ENCODE results near the gene CAMSAP3.

The CAMSAP3 gene

DNA sequence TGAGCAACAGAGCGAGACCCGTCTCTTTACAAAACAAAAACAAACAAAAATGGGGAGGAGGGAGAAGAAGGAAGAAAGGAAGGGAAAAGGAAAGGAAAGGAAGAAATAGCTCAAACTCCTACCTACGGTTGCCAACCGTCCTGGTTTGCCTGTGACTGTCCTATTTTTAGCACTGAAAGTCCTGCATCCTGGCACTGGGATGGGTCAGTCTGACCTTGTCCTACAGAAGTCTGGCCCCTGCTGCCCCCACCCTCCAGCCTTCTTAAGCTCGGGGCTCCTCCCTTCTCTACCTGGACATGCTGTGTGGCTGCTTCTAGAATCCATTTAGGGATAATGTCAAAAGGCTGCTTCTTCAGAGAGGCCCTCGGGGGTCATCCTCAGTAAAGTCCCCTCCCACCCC, 40.0 kb downstream of the CAMSAP3 start:
- DNase-seq (ENCODE audit: extremely low spot score): no peak
- ChIA-PET CTCF (interaction anchor here (1.0 to 3.9 kb wide), 5 partner anchors 17 to 227 kb away, joined by 3 to 12 read pairs (median 6); partner anchors contain the start of gene TRAPPC5), POLR2A (interaction anchor here (0.6 to 1.0 kb wide), 3 partner anchors 49 to 549 kb away, joined by 3 to 4 read pairs (median 3); no protein-coding TSS in a partner anchor)
- TF ChIP-seq, protein P1, sequence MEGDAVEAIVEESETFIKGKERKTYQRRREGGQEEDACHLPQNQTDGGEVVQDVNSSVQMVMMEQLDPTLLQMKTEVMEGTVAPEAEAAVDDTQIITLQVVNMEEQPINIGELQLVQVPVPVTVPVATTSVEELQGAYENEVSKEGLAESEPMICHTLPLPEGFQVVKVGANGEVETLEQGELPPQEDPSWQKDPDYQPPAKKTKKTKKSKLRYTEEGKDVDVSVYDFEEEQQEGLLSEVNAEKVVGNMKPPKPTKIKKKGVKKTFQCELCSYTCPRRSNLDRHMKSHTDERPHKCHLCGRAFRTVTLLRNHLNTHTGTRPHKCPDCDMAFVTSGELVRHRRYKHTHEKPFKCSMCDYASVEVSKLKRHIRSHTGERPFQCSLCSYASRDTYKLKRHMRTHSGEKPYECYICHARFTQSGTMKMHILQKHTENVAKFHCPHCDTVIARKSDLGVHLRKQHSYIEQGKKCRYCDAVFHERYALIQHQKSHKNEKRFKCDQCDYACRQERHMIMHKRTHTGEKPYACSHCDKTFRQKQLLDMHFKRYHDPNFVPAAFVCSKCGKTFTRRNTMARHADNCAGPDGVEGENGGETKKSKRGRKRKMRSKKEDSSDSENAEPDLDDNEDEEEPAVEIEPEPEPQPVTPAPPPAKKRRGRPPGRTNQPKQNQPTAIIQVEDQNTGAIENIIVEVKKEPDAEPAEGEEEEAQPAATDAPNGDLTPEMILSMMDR (IDR thresholded peaks at IDR 0.05; ENCODE audit: control extremely low read depth, extremely low read depth, low read depth, missing control alignments): no peak

- DNase-seq (ENCODE audit: extremely low spot score): no peak
- CTCF ChIA-PET: interaction anchor here (1.2 to 2.9 kb wide), 2 partner anchors 163 to 226 kb away, joined by 3 to 11 read pairs; no protein-coding TSS in a partner anchor
- POLR2A ChIA-PET: interaction anchor here (0.7 kb wide), 1 partner anchor 254 kb away, joined by 3 read pairs; no protein-coding TSS in a partner anchor
- TF ChIP-seq, protein P1 (IDR thresholded peaks at IDR 0.05; ENCODE audit: control extremely low read depth, extremely low read depth, low read depth, missing control alignments): no peak
These were observed 40.6 kb downstream of the CAMSAP3 start for GRCh38 chr19:7636317-7636690.

DNA sequence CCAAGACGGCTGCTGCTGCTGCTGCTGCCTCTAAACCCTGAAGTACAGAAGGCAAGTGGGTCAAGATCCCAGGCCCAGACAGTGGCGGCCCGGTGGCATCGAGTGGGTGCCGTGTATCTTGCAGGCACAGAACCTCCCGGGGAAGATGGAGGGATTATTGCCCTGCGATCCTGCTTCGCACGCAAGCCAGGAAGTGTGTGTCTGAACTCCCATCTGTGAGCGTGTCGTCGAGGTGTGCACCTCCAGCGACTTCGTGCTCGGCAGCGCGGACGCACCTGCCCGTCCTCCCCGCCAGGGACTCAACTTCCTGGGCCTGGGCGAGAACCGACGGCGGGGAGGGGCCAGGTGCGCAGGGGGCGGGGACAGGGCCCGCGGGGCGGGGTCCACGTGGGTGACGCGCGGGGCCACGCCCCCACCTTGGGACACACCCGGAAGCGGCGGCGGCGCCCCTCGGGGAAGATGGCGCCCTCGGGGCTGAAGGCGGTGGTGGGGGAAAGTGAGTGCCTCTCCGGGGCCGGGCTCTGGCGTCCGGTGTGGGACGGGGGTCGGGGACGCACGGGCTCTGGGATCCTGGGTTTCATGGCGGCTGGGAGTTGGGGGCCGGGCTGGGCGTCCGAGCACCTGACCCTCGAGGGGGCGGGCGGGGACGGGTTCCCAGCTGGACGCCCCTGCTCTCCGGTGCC, 41.2 kb downstream of the CAMSAP3 start, which contains the start of gene STXBP2:
TSS of gene STXBP2 (plus strand) at position 420 of the 683 bp plus-strand sequence. CDS start at position 460, 40 bp downstream.
- peak; percentile 99 for DNase-seq (ENCODE audit: extremely low spot score)
- ChIA-PET POLR2A (no interaction called here), CTCF (interaction anchor here (1.0 to 2.9 kb wide), 3 partner anchors 44 to 163 kb away, joined by 4 to 11 read pairs (median 7); partner anchors contain the start of gene TRAPPC5)
- TF ChIP-seq, protein P1 (IDR thresholded peaks at IDR 0.05; ENCODE audit: control extremely low read depth, extremely low read depth, low read depth, missing control alignments): no peak

DNA sequence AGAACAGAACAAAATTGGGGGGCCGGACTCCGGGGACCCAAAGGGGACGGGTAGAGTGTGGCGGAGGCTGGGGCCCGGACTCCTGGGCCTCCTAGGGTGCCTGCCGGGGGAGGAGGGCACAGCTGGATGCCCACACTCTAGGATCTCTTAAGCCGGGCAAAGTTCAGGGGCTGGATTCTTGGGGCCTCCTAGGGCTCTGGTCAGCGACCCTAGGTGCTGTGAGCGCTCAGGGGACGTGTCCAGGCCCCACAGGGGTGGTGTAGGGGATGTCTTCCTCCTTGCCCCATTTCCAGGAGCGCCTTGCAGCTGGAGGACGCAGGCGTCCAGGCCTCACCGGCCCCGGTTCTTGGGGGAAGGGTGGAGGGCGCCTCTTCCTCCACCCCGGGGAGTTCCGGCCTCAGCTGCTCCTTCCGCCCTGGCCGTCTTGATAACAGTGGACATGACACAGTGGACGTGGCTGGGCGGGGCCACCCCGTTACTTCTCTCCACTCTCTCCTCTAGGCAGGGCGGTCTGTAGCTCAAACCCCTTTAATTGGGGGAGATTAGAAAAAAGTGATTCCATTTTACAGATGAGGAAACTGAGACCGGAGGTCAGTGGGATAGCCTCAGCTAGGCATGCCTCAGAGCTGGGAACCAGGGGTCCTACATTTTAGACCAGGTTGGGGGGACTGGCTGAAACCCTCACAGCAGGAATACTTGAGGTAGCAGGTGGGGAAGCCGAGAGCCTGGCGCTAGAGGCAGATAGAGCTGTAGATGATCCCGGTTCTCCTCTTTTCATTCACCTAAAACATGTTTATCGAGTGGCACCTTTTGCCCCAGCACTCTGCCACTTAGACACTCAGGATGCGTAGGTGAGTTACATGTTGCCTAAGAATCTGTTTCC, 42.0 kb downstream of the CAMSAP3 start:
- DNase-seq (ENCODE audit: extremely low spot score): peak; percentile 54
- POLR2A ChIA-PET: no interaction called here
- TF ChIP-seq, protein P1 (IDR thresholded peaks at IDR 0.05; ENCODE audit: control extremely low read depth, extremely low read depth, low read depth, missing control alignments): no peak
- CTCF ChIA-PET: interaction anchor here (1.0 to 2.9 kb wide), 7 partner anchors 14 to 231 kb away, joined by 3 to 11 read pairs (median 5); partner anchors contain the start of gene TRAPPC5

GRCh38 chr19:7638802-7639465, 43.3 kb downstream of the CAMSAP3 start:
- TF ChIP-seq, protein P1 (IDR thresholded peaks at IDR 0.05; ENCODE audit: control extremely low read depth, extremely low read depth, low read depth, missing control alignments): no peak
- ChIA-PET POLR2A (interaction anchor here (0.5 kb wide), 1 partner anchor 1373 kb away, joined by 5 read pairs; no protein-coding TSS in a partner anchor), CTCF (interaction anchor here (1.4 to 2.2 kb wide), 3 partner anchors 15 to 70 kb away, joined by 4 to 7 read pairs (median 5); partner anchors contain the start of gene TRAPPC5)
- no peak for DNase-seq (ENCODE audit: extremely low spot score)
